BLaER1 (cell line): ENCODE data around the gene NMNAT2.

Source experiments
- H3K27ac ChIP-seq: shearing (Covaris generic); formaldehyde crosslinking; 2 replicates; pipeline ENCODE4 v1.8.1; 2022
- H3K27me3 ChIP-seq: shearing (Covaris generic); formaldehyde crosslinking; 2 replicates; pipeline ENCODE4 v1.8.1; 2022
- H3K36me3 ChIP-seq: shearing (Covaris generic); formaldehyde crosslinking; 2 replicates; pipeline ENCODE4 v1.8.1; 2022
- H3K4me1 ChIP-seq: shearing (Covaris generic); formaldehyde crosslinking; 2 replicates; pipeline ENCODE4 v1.8.1; 2022
- H3K4me2 ChIP-seq: shearing (Covaris generic); formaldehyde crosslinking; 2 replicates; pipeline ENCODE4 v1.8.1; 2022
- H3K4me3 ChIP-seq: shearing (Covaris generic); formaldehyde crosslinking; 2 replicates; pipeline ENCODE4 v1.8.1; 2022
- H3K9ac ChIP-seq: shearing (Covaris generic); formaldehyde crosslinking; 2 replicates; pipeline ENCODE4 v1.8.1; 2022
- H3K9me3 ChIP-seq: shearing (Covaris generic); formaldehyde crosslinking; 2 replicates; pipeline ENCODE4 v1.8.1; 2022
- H4K20me1 ChIP-seq: shearing (Covaris generic); formaldehyde crosslinking; 2 replicates; pipeline ENCODE4 v1.8.1; 2022
- Cebpa-rat ChIP-seq: shearing (Covaris generic); IDR thresholded peaks from 2 replicates; pipeline ENCODE4 v1.8.1; 2022

The NMNAT2 gene

GRCh38 chr1:183368213-183369108, 49.7 kb downstream of the NMNAT2 start:
- Histone ChIP-seq H3K4me3 (no peak overlapping the region), H3K4me2 (no peak overlapping the region), H4K20me1 (no peaks in the 10 kb centered on the region), H3K4me1 (no peaks in the 10 kb centered on the region), H3K27ac (no peak overlapping the region), H3K27me3 (no peaks in the 10 kb centered on the region), H3K36me3 (no peaks in the 10 kb centered on the region), H3K9me3 (no peaks in the 10 kb centered on the region), H3K9ac (no peak overlapping the region)
- no peak for TF ChIP-seq Cebpa-rat

DNA sequence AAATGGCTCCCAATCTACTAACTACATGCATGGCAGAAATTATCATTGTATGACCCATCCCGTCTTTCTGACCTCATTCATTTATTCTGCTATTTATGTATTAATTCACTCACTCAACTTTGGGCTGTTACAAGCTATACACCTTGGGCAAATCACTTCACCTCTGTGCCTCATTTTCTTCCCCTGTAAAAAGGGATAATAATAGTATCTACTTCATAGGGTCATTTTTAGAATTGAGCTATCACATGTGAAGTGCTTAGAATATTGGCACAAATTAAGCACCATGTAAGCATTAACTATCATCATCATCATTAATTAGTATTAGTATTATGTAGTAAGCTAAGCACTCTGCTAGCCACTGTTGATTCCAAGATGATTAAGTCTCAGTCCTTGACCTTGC, 52.1 kb downstream of the NMNAT2 start:
- Histone ChIP-seq H4K20me1 (no peaks in the 10 kb centered on the region), H3K4me3 (no peak overlapping the region), H3K9me3 (no peaks in the 10 kb centered on the region), H3K36me3 (no peaks in the 10 kb centered on the region), H3K27ac (no peak overlapping the region), H3K4me2 (no peak overlapping the region), H3K27me3 (no peaks in the 10 kb centered on the region), H3K4me1 (no peaks in the 10 kb centered on the region), H3K9ac (no peak overlapping the region)
- TF ChIP-seq Cebpa-rat, result no peak

DNA sequence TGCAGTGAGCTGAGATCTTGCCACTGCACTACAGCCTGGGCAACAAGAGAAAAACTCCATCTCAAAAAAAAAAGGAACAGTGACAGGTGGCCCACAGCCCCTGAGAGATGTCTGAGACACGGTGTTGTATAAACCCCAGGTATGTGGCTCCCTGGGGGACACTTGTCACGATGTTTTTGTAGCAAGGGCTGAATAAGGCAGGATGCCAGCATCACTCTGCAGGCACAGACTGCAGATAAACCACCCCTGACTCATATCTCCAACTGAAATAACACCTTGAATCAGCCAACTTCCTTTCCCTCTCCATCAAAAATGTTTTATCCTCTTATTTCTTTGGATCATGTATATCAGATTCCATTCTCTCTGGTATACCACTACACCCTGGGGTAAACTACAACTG, 52.5 kb downstream of the NMNAT2 start:
- TF ChIP-seq Cebpa-rat, result no peak
- H3K9ac ChIP-seq, result no peak overlapping the region
- H3K27me3 ChIP-seq, result no peaks in the 10 kb centered on the region
- H3K4me2 ChIP-seq, result no peak overlapping the region
- H4K20me1 ChIP-seq, result no peaks in the 10 kb centered on the region
- H3K9me3 ChIP-seq, result no peaks in the 10 kb centered on the region
- H3K4me1 ChIP-seq, result no peaks in the 10 kb centered on the region
- no peaks in the 10 kb centered on the region for H3K36me3 ChIP-seq
- H3K4me3 ChIP-seq, result no peak overlapping the region
- H3K27ac ChIP-seq, result no peak overlapping the region

GRCh38 chr1:183365093-183365492, 53.1 kb downstream of the NMNAT2 start:
- Histone ChIP-seq H3K36me3 (no peaks in the 10 kb centered on the region), H3K4me3 (no peak overlapping the region), H3K27ac (no peak overlapping the region), H3K27me3 (no peaks in the 10 kb centered on the region), H4K20me1 (no peaks in the 10 kb centered on the region), H3K4me2 (no peak overlapping the region), H3K9me3 (no peaks in the 10 kb centered on the region), H3K9ac (no peak overlapping the region), H3K4me1 (no peaks in the 10 kb centered on the region)
- no peak for TF ChIP-seq Cebpa-rat

DNA sequence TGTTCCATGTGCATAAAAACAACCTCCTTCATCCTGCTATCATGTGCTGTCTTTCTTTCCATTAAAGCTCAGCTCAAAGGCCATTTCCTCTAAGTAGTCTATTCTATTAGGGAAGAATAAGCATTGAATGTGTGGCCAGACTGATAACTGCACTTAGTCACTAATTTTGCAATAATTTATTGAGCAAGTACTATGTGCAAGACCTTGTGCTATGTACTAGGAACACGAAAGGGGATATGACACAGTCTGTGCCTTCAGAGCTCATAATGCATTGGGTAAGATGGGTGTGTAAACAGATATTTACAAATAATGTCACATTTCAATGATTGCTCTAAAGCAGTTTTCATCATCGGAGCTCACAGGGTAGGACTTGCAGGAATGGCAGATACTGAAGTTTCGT, 54.2 kb downstream of the NMNAT2 start:
- H4K20me1 ChIP-seq, result no peaks in the 10 kb centered on the region
- H3K4me1 ChIP-seq, result peaks cover 8% of the 10 kb centered on the region
- H3K9me3 ChIP-seq, result no peaks in the 10 kb centered on the region
- H3K27me3 ChIP-seq, result no peaks in the 10 kb centered on the region
- H3K4me3 ChIP-seq, result no peak overlapping the region
- H3K4me2 ChIP-seq, result no peak overlapping the region
- no peak for TF ChIP-seq Cebpa-rat
- H3K36me3 ChIP-seq, result no peaks in the 10 kb centered on the region
- no peak overlapping the region for H3K9ac ChIP-seq
- no peak overlapping the region for H3K27ac ChIP-seq

GRCh38 chr1:183361081-183361480, 57.1 kb downstream of the NMNAT2 start:
- peaks cover 4% of the 10 kb centered on the region; the same call in 1 of the 2 replicates for H3K9me3 ChIP-seq
- H3K4me2 ChIP-seq, result no peak overlapping the region
- no peaks in the 10 kb centered on the region for H3K27me3 ChIP-seq

DNA sequence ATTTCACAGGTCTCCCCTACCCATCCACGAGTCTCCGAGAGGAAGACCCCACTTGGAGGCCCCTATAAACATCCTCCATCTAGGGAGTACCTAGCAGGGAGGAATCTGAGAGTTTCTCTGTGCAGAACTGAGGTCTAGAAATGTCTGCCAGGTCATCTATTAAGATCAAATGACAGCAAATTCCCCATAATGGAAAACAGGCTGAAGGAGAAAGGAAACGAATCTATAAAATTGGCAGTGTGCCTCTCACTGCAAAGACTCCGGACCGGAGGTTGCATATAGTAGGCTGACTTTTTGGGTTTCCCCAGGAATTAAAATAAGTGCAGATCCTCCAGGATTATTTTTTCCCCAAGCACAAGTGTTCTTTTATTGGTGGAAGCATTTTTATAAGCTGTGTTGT, 57.7 kb downstream of the NMNAT2 start:
- H4K20me1 ChIP-seq, result no peaks in the 10 kb centered on the region
- H3K27me3 ChIP-seq, result no peaks in the 10 kb centered on the region
- H3K27ac ChIP-seq, result no peak overlapping the region
- no peak overlapping the region for H3K4me3 ChIP-seq
- peaks cover 8% of the 10 kb centered on the region for H3K4me1 ChIP-seq
- no peak for TF ChIP-seq Cebpa-rat
- H3K9ac ChIP-seq, result no peak overlapping the region
- H3K4me2 ChIP-seq, result no peak overlapping the region
- H3K9me3 ChIP-seq, result peaks cover 4% of the 10 kb centered on the region; the same call in 1 of the 2 replicates
- H3K36me3 ChIP-seq, result no peaks in the 10 kb centered on the region

More at GRCh38 chr1:183361081-183361480, 57.1 kb downstream of the NMNAT2 start:
- Histone ChIP-seq H4K20me1 (no peaks in the 10 kb centered on the region), H3K9ac (no peak overlapping the region), H3K27ac (no peak overlapping the region), H3K4me3 (no peak overlapping the region), H3K36me3 (no peaks in the 10 kb centered on the region), H3K4me1 (peaks cover 8% of the 10 kb centered on the region)
- no peak for TF ChIP-seq Cebpa-rat

DNA sequence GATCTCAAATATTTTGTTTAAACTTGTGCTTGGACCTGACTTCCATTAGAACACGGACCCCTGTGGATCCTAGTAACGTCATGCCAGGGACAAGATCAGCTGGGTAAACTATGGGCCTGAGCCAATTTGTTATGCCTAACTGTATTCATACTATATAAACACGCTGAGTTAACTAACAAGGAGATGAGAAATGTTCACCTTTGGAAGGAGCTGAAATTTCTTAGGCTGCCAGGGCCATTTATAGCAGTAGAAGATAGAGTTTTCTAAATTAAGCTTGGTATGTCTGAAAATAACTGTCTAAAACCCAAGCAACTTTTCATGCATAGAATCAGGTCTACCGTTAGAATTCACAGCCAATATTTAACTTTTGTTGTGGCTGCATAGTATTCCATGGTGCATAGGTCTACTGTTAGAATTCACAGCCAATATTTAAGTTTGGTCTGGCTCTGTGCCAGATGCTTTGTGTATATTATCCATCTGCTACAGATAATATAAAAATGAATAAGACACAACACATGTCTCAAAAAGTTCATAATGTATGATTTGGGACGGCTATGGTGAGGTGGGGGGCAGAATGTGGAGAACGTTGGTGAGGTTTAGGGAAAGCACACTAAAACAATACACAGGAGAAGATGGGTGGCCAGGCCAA, 61.5 kb downstream of the NMNAT2 start:
- Histone ChIP-seq H3K9me3 (peaks cover 4% of the 10 kb centered on the region; the same call in 1 of the 2 replicates), H3K27ac (no peak overlapping the region), H3K27me3 (no peaks in the 10 kb centered on the region), H3K9ac (no peak overlapping the region), H4K20me1 (no peaks in the 10 kb centered on the region), H3K4me3 (no peak overlapping the region), H3K4me1 (peaks cover 8% of the 10 kb centered on the region), H3K4me2 (no peak overlapping the region), H3K36me3 (no peaks in the 10 kb centered on the region)
- TF ChIP-seq Cebpa-rat, result no peak

DNA sequence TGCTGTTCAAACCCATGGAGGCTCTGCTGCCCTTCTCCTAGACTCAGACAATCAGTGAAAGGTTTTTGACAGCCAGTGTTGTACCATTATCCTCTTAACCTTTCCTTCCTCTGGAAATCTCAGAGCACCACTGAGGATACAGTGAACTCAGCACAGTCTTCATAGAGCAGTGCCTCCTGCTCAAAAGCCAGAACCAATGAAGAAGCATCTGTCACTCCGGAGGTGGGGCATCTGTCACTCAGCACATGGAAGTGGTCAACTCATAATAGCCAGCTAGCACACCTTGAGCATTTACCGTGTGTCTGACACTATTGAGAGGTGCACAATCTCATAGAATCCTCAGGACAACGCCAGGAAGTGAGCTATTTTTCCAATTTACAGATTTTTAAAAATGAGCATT, 62.4 kb downstream of the NMNAT2 start:
- no peaks in the 10 kb centered on the region for H4K20me1 ChIP-seq
- TF ChIP-seq Cebpa-rat, result no peak
- H3K9me3 ChIP-seq, result peaks cover 4% of the 10 kb centered on the region; the same call in 1 of the 2 replicates
- no peak overlapping the region for H3K4me3 ChIP-seq
- no peak overlapping the region for H3K4me2 ChIP-seq
- no peaks in the 10 kb centered on the region for H3K36me3 ChIP-seq
- no peak overlapping the region for H3K9ac ChIP-seq
- no peak overlapping the region for H3K27ac ChIP-seq
- H3K27me3 ChIP-seq, result no peaks in the 10 kb centered on the region
- H3K4me1 ChIP-seq, result peaks cover 8% of the 10 kb centered on the region

- peaks cover 4% of the 10 kb centered on the region; the same call in 1 of the 2 replicates for H3K9me3 ChIP-seq
- H3K4me3 ChIP-seq, result no peak overlapping the region
- no peak overlapping the region for H3K9ac ChIP-seq
- no peak for TF ChIP-seq Cebpa-rat
- no peak overlapping the region for H3K27ac ChIP-seq
- H3K4me2 ChIP-seq, result no peak overlapping the region
- H3K36me3 ChIP-seq, result no peaks in the 10 kb centered on the region
- H3K27me3 ChIP-seq, result no peaks in the 10 kb centered on the region
- peaks cover 8% of the 10 kb centered on the region for H3K4me1 ChIP-seq
- H4K20me1 ChIP-seq, result no peaks in the 10 kb centered on the region
Observed at GRCh38 chr1:183355181-183355580, 63.0 kb downstream of the NMNAT2 start.
